ENCODE results near the gene TRIP13. TPM values are rescaled to one million over a fixed set of nuclear protein-coding genes. Genes with fewer than 3 reads are reported as not detected.

Gene TRIP13
- total and polyA plus RNA-seq, 4 donors = 2.7 to 6.2 (median 3.2) TPM

- no peak for ATAC-seq (ENCODE audit: insufficient read depth, low FRiP score)
- H3K27me3 ChIP-seq (ENCODE audit: control insufficient read depth in 3 of 3, insufficient read depth in 3 of 3, low read length in 2 of 3) = no peaks in the 10 kb centered on the region
- H3K9me3 ChIP-seq (ENCODE audit: control insufficient read depth in 4 of 4, insufficient read depth in 3 of 4, low read length in 3 of 4) = no peaks in the 10 kb centered on the region
- WGBS, 2 donors = 88 to 90% methylated on average over 9 of the region's 9 CpGs
- H3K36me3 ChIP-seq (ENCODE audit: control insufficient read depth in 4 of 4, insufficient read depth in 4 of 4, low read length in 4 of 4) = peaks cover 5 to 19% (median 16%) of the 10 kb centered on the region in 4 donors
- TF ChIP-seq, protein P1, sequence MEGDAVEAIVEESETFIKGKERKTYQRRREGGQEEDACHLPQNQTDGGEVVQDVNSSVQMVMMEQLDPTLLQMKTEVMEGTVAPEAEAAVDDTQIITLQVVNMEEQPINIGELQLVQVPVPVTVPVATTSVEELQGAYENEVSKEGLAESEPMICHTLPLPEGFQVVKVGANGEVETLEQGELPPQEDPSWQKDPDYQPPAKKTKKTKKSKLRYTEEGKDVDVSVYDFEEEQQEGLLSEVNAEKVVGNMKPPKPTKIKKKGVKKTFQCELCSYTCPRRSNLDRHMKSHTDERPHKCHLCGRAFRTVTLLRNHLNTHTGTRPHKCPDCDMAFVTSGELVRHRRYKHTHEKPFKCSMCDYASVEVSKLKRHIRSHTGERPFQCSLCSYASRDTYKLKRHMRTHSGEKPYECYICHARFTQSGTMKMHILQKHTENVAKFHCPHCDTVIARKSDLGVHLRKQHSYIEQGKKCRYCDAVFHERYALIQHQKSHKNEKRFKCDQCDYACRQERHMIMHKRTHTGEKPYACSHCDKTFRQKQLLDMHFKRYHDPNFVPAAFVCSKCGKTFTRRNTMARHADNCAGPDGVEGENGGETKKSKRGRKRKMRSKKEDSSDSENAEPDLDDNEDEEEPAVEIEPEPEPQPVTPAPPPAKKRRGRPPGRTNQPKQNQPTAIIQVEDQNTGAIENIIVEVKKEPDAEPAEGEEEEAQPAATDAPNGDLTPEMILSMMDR (IDR thresholded peaks at IDR 0.05; ENCODE audit: control extremely low read depth, extremely low read depth) = no peak
- peaks cover 0 to 21% (median 10%) of the 10 kb centered on the region in 5 donors for H3K4me1 ChIP-seq (ENCODE audit: control insufficient read depth in 5 of 5, insufficient read depth in 5 of 5, low read length in 5 of 5)
- no peak for DNase-seq
- H3K4me3 ChIP-seq = no peak overlapping the region
- H3K9ac ChIP-seq (ENCODE audit: insufficient read depth in 1 of 2, low read length in 2 of 2) = no peak overlapping the region
- H3K27ac ChIP-seq (ENCODE audit: low read depth in 1 of 2, low read length in 1 of 2) = no peak overlapping the region
These were observed 1.0 kb downstream of the TRIP13 start for GRCh38 chr5:893711-894110.

DNA sequence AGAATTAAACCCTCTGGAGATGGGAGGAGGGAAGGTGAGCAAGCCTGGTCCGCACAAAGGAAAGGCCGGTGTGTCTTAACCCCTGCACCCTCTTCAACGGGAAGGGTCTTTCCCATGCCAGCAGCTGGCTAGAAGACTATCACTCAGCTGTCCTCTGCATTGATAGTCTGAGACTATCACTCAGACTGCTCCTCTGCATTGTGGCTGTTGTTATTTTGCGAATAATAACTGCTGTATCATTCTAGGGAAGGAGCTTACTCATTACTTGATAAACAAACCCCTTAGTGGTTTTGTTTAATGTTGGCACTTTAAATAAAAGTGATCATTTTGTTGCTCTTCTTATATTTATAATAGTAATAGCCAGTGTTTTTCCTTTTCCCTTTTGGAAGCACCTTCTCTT is 8.1 kb downstream of the TRIP13 start:
- WGBS, 2 donors = 92 to 95% methylated on average over 4 of the region's 4 CpGs
- TF ChIP-seq, protein P1 (IDR thresholded peaks at IDR 0.05; ENCODE audit: control extremely low read depth, extremely low read depth) = no peak
- peaks cover 0 to 6% (median 2%) of the 10 kb centered on the region in 4 donors for H3K36me3 ChIP-seq (ENCODE audit: control insufficient read depth in 4 of 4, insufficient read depth in 4 of 4, low read length in 4 of 4)
- H3K27me3 ChIP-seq (ENCODE audit: control insufficient read depth in 3 of 3, insufficient read depth in 3 of 3, low read length in 2 of 3) = no peaks in the 10 kb centered on the region
- peaks cover 0 to 3% (median 0%) of the 10 kb centered on the region in 5 donors for H3K4me1 ChIP-seq (ENCODE audit: control insufficient read depth in 5 of 5, insufficient read depth in 5 of 5, low read length in 5 of 5)
- no peak overlapping the region for H3K9ac ChIP-seq (ENCODE audit: insufficient read depth in 1 of 2, low read length in 2 of 2)
- H3K4me3 ChIP-seq = no peak overlapping the region
- no peaks in the 10 kb centered on the region for H3K9me3 ChIP-seq (ENCODE audit: control insufficient read depth in 4 of 4, insufficient read depth in 3 of 4, low read length in 3 of 4)
- ATAC-seq (ENCODE audit: insufficient read depth, low FRiP score) (no peak), DNase-seq (no peak)
- H3K27ac ChIP-seq (ENCODE audit: low read depth in 1 of 2, low read length in 1 of 2) = no peak overlapping the region

DNA sequence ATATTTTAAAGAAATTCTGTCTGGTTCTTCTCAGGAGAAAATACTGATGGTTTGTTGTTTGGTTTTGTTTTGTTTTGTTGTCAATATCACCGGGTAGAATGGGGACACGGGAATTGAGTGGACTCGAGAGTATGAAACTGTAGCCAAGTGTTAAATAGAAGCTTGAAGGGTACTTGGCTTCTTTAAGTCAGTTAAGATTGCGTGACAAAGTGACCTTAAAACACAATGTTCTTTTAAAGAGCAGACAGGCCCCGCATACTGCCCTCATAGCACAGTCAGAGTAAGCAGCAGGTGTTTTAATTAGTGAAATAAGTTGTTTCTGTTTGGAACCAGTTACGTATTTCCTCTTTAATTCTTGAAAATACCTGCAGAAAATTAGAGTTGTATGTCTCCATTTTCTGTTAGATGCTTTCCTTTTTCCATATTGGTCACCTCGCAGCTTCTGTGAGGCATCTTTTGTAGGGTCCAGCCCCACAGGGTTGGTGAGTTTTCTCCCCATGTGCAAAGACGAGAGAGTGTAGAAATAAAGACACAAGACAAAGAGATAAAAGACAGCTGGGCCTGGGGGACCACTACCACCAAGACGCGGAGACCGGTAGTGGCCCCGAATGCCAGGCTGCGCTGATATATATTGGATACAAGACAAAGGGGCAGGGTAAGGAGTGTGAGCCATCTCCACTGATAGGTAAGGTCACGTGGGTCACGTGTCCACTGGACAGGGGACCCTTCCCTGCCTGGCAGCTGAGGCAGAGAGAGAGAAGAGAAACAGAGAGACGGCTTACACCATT is 9.6 kb downstream of the TRIP13 start:
- H3K36me3 ChIP-seq (ENCODE audit: control insufficient read depth in 4 of 4, insufficient read depth in 4 of 4, low read length in 4 of 4) = peaks cover 0 to 6% (median 2%) of the 10 kb centered on the region in 4 donors
- TF ChIP-seq, protein P1 (IDR thresholded peaks at IDR 0.05; ENCODE audit: control extremely low read depth, extremely low read depth) = no peak
- no peak overlapping the region for H3K27ac ChIP-seq (ENCODE audit: low read depth in 1 of 2, low read length in 1 of 2)
- H3K9ac ChIP-seq (ENCODE audit: insufficient read depth in 1 of 2, low read length in 2 of 2) = no peak overlapping the region
- DNase-seq (no peak), ATAC-seq (ENCODE audit: insufficient read depth, low FRiP score) (no peak)
- no peaks in the 10 kb centered on the region for H3K9me3 ChIP-seq (ENCODE audit: control insufficient read depth in 4 of 4, insufficient read depth in 3 of 4, low read length in 3 of 4)
- 84 to 91% methylated on average over 16 of the region's 16 CpGs for WGBS, 2 donors
- no peak overlapping the region for H3K4me3 ChIP-seq
- peaks cover 0 to 3% (median 0%) of the 10 kb centered on the region in 5 donors for H3K4me1 ChIP-seq (ENCODE audit: control insufficient read depth in 5 of 5, insufficient read depth in 5 of 5, low read length in 5 of 5)
- H3K27me3 ChIP-seq (ENCODE audit: control insufficient read depth in 3 of 3, insufficient read depth in 3 of 3, low read length in 2 of 3) = no peaks in the 10 kb centered on the region
